Measurements from ENCODE around the gene SNTG2. TPM values are rescaled to one million over a fixed set of nuclear protein-coding genes. Genes with fewer than 3 reads are reported as not detected.

Gene SNTG2
- total and polyA plus RNA-seq, 2 of the 13 experiments (the other 11 are each of a cell fraction or from before 2014, with no cell fraction given), result not detected

GRCh38 chr2:1369905-1370304 lies 419.3 kb downstream of the SNTG2 start (continued):
- TF ChIP-seq, protein P1, sequence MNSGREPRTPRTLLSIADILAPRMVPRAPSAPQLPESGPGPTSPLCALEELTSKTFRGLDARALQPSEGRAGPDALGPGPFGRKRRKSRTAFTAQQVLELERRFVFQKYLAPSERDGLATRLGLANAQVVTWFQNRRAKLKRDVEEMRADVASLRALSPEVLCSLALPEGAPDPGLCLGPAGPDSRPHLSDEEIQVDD (CRISPR knock-in tag; IDR thresholded peaks at IDR 0.05; ENCODE audit: borderline replicate concordance), result no peak

DNA sequence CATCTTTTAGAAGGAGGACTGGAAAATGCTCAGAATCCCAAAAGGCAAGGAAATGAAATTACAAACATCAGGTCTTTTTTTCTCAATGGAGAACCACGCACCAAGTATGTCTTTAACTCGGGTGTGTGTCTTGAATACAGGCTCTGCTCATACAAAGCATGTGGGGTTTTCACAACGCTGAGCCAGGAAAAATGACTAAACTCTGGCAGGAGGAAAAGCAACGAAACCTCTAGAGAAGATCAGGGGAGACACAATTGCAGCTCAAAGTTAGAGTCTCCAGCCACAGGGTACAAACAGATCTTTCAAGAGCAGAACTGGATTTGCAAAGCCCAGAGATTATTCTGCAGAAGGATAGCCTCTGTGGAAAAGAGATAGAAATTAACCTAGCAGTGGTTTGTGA lies 419.8 kb downstream of the SNTG2 start:
- no peak for TF ChIP-seq ZNF331 (CRISPR knock-in tag; IDR thresholded peaks at IDR 0.05)
- peaks cover 0 to 61% of the 10 kb centered on the region in 2 experiments; a peak in 4 of 5 replicates for H3K27me3 ChIP-seq (ENCODE audit: control insufficient read depth in 1 of 2, insufficient read depth in 2 of 2, low read length in 2 of 2)
- no peak for ATAC-seq
- no peak overlapping the region for H2AFZ ChIP-seq (ENCODE audit: low read length)
- H4K20me1 ChIP-seq (ENCODE audit: insufficient read depth, low read length), result no peaks in the 10 kb centered on the region
- no peaks in the 10 kb centered on the region for H3K9me3 ChIP-seq (ENCODE audit: low read length)
- no TSS peak for BruUV-seq (replicated peaks)
- no peak overlapping the region for H3K4me3 ChIP-seq (replicated peaks in 1 of 3; ENCODE audit: insufficient read depth in 1 of 3, low read depth in 2 of 3, low read length in 3 of 3)
- no peaks in the 10 kb centered on the region for H3K79me2 ChIP-seq (ENCODE audit: insufficient read depth, low read length)
- POLR2A ChIA-PET, result no interaction called here
- CTCF ChIA-PET (ENCODE audit: low intra/inter-chr PET ratio, low total read pairs), result no interaction called here
- no peaks in the 10 kb centered on the region for H3K4me1 ChIP-seq (ENCODE audit: insufficient read depth, low read length)
- in situ Hi-C loops (cut with HindIII; ENCODE audit: extremely low pct_ligation_motif_present, low pct_unique_long_range_greater_than_20kb) (no loop called here), intact Hi-C loops (cut with micrococcal nuclease; ENCODE audit: unreplicated experiment) (no loop called here)
- no peak overlapping the region for H3K9ac ChIP-seq (ENCODE audit: insufficient read depth, low read depth, low read length)
- no peak overlapping the region for H3K27ac ChIP-seq (ENCODE audit: extremely low read length, insufficient read depth, low read length)
- 6% methylated on average over 4 of the region's 4 CpGs for WGBS (ENCODE audit: low lambda C conversion rate)
- no peaks in the 10 kb centered on the region for H3K36me3 ChIP-seq (replicated peaks in 1 of 2; ENCODE audit: control insufficient read depth in 1 of 2, insufficient read depth in 2 of 2, low read length in 2 of 2)
- no peak for DNase-seq (ENCODE audit: low spot score)
- FAIRE-seq, result no peak
- H3K4me2 ChIP-seq (ENCODE audit: low read depth, low read length), result no peak overlapping the region

- intact Hi-C loops (cut with micrococcal nuclease; ENCODE audit: unreplicated experiment), result no loop called here
- H3K9me3 ChIP-seq (ENCODE audit: low read length), result no peaks in the 10 kb centered on the region
- BruUV-seq (replicated peaks), result no TSS peak
- ChIA-PET CTCF (ENCODE audit: low intra/inter-chr PET ratio, low total read pairs) (no interaction called here), POLR2A (no interaction called here)
- no peak for DNase-seq (ENCODE audit: low spot score)
- no peak overlapping the region for H3K4me2 ChIP-seq (ENCODE audit: low read depth, low read length)
- 16% methylated on average over 11 of the region's 11 CpGs for WGBS (ENCODE audit: low lambda C conversion rate)
- no peak for ATAC-seq
- no peak overlapping the region for H3K9ac ChIP-seq (ENCODE audit: insufficient read depth, low read depth, low read length)
- H3K4me1 ChIP-seq (ENCODE audit: insufficient read depth, low read length), result no peaks in the 10 kb centered on the region
- H3K4me3 ChIP-seq (replicated peaks in 1 of 3; ENCODE audit: insufficient read depth in 1 of 3, low read depth in 2 of 3, low read length in 3 of 3), result no peak overlapping the region
- no peaks in the 10 kb centered on the region for H3K36me3 ChIP-seq (replicated peaks in 1 of 2; ENCODE audit: control insufficient read depth in 1 of 2, insufficient read depth in 2 of 2, low read length in 2 of 2)
- no peak overlapping the region for H2AFZ ChIP-seq (ENCODE audit: low read length)
- no peaks in the 10 kb centered on the region for H4K20me1 ChIP-seq (ENCODE audit: insufficient read depth, low read length)
- peaks cover 4 to 63% of the 10 kb centered on the region in 2 experiments; a peak in 4 of 5 replicates for H3K27me3 ChIP-seq (ENCODE audit: control insufficient read depth in 1 of 2, insufficient read depth in 2 of 2, low read length in 2 of 2)
- in situ Hi-C loops (cut with HindIII; ENCODE audit: extremely low pct_ligation_motif_present, low pct_unique_long_range_greater_than_20kb), result no loop called here
- no peak for FAIRE-seq
- no peak overlapping the region for H3K27ac ChIP-seq (ENCODE audit: extremely low read length, insufficient read depth, low read length)
- no peaks in the 10 kb centered on the region for H3K79me2 ChIP-seq (ENCODE audit: insufficient read depth, low read length)
- no peak for TF ChIP-seq HIC2 (CRISPR knock-in tag; IDR thresholded peaks at IDR 0.05; ENCODE audit: low read depth)
- TF ChIP-seq GTF3A (CRISPR knock-in tag; conservative IDR thresholded peaks at IDR 0.05), result no peak
- no peak for TF ChIP-seq ZNF205 (CRISPR knock-in tag; IDR thresholded peaks at IDR 0.05)
- TF ChIP-seq ZNF350 (CRISPR knock-in tag; IDR thresholded peaks at IDR 0.05; ENCODE audit: borderline replicate concordance, low read depth), result no peak
- no peak for TF ChIP-seq PHF21A (CRISPR knock-in tag; IDR thresholded peaks at IDR 0.05)
- no peak for TF ChIP-seq GRHL1 (CRISPR knock-in tag; conservative IDR thresholded peaks at IDR 0.05)
- no peak for TF ChIP-seq NFE2 (CRISPR knock-in tag; IDR thresholded peaks at IDR 0.05)
- TF ChIP-seq, protein P2, sequence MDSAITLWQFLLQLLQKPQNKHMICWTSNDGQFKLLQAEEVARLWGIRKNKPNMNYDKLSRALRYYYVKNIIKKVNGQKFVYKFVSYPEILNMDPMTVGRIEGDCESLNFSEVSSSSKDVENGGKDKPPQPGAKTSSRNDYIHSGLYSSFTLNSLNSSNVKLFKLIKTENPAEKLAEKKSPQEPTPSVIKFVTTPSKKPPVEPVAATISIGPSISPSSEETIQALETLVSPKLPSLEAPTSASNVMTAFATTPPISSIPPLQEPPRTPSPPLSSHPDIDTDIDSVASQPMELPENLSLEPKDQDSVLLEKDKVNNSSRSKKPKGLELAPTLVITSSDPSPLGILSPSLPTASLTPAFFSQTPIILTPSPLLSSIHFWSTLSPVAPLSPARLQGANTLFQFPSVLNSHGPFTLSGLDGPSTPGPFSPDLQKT (CRISPR knock-in tag; IDR thresholded peaks at IDR 0.05; ENCODE audit: borderline replicate concordance), result no peak
Observed at GRCh38 chr2:1371082-1371481, 420.4 kb downstream of the SNTG2 start.
